Vagina (tissue), 2 donors: ENCODE data around the gene VWC2L.

Experiments used
- POLR2A ChIP-seq, 2 donors: fragments of 450-650 bp; IDR thresholded peaks; one replicate each; pipeline ENCODE4 v1.6.1; 2017; ENCODE audit warnings: antibody characterized with exemption in 2 of 2, mild to moderate bottlenecking in 2 of 2, moderate library complexity in 2 of 2
- TF ChIP-seq, protein P1 (sequence below), 3 experiments: fragments of 450-650 bp in 2 of 3; fragments of 200-600 bp in 1 of 3; sonication (generic) in 1 of 3; IDR thresholded peaks; one replicate each; pipeline ENCODE4 v1.5.1; 2017 to 2019; ENCODE audit warnings: antibody characterized with exemption in 3 of 3, mild to moderate bottlenecking in 2 of 3, moderate library complexity in 2 of 3

GRCh38 chr2:214471990-214472389 is 61.1 kb downstream of the VWC2L start:
- TF ChIP-seq, protein P1, sequence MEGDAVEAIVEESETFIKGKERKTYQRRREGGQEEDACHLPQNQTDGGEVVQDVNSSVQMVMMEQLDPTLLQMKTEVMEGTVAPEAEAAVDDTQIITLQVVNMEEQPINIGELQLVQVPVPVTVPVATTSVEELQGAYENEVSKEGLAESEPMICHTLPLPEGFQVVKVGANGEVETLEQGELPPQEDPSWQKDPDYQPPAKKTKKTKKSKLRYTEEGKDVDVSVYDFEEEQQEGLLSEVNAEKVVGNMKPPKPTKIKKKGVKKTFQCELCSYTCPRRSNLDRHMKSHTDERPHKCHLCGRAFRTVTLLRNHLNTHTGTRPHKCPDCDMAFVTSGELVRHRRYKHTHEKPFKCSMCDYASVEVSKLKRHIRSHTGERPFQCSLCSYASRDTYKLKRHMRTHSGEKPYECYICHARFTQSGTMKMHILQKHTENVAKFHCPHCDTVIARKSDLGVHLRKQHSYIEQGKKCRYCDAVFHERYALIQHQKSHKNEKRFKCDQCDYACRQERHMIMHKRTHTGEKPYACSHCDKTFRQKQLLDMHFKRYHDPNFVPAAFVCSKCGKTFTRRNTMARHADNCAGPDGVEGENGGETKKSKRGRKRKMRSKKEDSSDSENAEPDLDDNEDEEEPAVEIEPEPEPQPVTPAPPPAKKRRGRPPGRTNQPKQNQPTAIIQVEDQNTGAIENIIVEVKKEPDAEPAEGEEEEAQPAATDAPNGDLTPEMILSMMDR (IDR thresholded peaks at IDR 0.05): no peak
- TF ChIP-seq POLR2A (IDR thresholded peaks at IDR 0.05): no peak
